A549 treated with DMSO at 1 μM for 4 hours (cell line): ENCODE results near the gene SHANK1. TPM values are rescaled to one million over a fixed set of nuclear protein-coding genes. Genes with fewer than 3 reads are reported as not detected.

Experiments used
- total RNA-seq: library from RNA; stranded (reverse); fragments of 200-300 nt; extraction: Qiagen RNA extraction; gene quantifications from 5 replicates; pipeline ENCODE4 v1.2.3, GENCODE V29; 2022; ENCODE audit warnings: low read depth

SHANK1 gene
- total RNA-seq, result 0.07 to 0.52 TPM (median 0.22 TPM) in 5 replicates

DNA sequence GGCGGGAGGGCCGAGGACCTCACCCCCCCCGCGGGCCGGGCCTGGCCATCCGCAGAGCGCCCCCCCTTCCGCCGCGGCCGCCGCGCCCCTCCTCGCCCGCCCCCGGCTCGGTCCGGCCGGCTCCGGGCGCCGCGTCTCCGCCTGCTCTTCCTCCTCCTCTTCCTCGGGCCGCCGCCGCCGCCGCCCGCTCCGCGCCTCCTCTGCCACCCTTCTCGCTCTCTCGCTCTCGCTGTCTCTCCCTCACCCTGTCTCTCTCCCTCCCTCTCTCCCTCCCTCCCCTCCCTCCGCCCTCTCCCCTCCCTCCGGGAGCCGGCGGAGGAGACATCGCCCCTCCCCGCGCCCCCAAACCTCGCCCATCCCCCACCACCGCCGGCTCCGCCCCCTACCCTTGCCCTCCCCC is at the start of gene SHANK1:
TSS of gene SHANK1 (minus strand) at position 237 of the 400 bp plus-strand sequence. CDS start 2,883 bp downstream, outside the sequence.

DNA sequence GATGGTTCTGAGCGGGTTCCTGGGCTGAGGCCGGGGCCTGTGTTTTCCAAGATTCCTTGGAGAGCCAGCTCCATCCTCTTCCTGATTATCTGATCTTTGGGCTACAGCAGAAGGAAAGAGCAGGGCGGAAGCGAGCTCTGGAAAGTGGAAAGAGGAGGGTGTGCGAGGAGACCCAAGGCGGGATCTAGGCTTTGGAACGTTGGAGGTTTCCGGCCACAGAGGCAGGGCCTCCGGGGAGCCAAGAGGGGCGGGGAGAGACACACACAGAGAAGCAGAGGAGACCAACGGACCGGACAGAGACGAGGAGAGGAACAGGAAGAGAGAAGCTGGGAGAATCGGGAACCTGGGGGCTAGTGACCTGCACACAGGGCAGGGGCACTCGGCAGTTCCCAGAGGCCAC is 3.5 kb upstream of the SHANK1 start, which contains the start of gene CLEC11A:
TSS of gene CLEC11A (plus strand) at position 296 of the 400 bp plus-strand sequence. CDS start 162 bp downstream, outside the sequence.

DNA sequence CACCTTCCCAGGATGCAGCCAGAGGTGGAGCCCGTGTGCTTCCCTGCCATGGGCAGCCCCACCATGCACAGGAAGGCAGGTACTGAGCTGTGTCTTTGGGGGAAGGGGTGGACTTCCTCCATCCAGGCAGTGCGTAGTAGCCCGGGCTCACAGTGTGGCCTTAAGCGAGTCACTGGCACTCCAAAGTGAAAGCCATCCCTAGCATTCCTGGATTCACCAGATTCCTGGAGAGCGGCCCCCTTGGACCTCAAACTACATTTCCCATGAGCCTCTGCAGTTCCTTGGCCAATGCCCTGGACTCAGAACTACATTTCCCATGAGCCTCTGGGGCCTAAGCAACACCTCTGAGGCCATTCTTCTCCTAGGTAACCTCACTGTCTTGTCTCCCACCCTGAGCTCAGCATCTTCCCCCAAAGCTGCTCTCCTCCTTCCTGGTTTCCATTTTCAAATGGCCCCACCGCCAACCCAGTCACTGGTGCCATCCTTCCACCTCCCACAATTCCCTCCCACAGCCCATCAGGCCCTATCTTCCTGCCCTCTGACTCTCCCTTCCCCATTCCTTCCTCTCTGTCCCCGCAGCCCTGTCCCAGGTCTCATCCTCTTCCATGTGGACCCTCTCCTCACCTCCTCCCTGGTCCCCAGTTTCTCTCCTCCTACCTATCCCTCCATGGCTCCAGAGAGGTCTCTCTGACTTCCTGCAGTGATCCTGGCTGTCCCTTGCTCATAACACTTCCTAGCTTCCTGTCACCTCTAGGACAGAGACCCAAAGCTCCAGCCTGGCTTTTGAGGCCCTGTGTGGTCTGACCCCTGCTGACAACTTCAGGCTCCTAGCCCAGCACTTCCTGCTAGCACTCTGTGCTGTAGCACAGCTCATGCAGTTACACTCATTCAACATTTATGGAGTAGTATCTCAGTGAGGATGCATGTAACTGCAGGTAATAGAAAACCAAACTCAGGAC is 69.9 kb downstream of the SHANK1 start, which contains the start of gene C19orf81:
TSS of gene C19orf81 (plus strand) at position 13 of the 959 bp plus-strand sequence. CDS start at position 13, 0 bp downstream.

DNA sequence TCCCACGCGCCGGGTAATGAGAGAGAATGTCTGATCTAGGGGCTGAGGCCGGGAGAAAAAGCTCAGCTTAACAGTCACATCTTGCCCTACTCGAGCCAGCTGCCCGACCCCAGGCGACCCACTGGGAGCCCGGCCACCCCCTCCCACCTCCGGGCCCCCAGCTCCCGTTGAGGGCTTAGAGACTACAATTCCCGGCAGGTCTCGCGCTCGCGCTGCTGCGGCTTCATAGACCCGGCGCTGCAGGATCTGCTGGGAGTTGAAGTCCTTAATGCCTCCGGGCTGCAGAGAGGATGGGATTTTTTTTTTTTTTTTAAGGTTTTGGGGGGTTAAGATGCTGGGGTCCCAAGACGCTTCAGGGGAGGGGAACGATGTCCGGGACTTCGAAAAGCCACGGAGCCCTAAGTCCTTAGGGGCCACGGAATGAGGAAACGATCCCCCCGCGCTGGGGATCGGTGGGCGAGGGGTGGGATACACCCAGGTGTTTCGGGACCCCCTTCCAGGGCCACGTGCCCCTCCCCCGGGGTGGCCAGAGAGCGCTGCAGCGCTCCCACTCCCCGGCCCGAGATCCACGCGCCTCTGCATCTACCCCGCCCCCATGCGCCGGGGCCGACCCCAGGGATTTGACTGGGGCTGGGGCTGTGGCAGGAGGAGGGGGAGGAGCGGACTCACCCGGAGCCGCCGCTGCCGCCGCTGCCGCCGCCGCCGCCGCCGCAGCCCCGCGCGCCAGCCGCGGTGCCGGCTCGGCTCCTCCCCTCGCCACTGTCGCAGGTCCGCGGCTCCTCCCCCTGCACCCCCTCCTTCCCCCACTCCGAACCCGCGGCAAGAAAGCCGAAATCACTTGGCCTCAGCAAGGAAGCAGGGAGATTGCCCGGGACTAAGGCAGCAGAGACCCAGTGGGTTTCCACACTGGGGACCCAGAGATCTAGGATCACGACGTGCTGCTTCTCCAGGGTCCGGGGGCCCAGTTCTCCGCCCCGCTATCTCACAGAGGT is 80.2 kb downstream of the SHANK1 start, which contains the start of gene SYT3:
TSS of gene SYT3 (minus strand) at position 761 of the 992 bp plus-strand sequence. CDS start 2,470 bp downstream, outside the sequence.

Other genes with a start within 250 kb of the SHANK1 start
- gene EMC10, start 243.3 kb downstream of the SHANK1 start, total RNA-seq, result 114 to 158 TPM (median 141 TPM) in 5 replicates
- 1.4 to 2.2 TPM (median 1.8 TPM) in 5 replicates for gene GARIN5A, start 243.0 kb downstream of the SHANK1 start, total RNA-seq
- gene JOSD2, start 208.6 kb downstream of the SHANK1 start, total RNA-seq, result 60.9 to 87.3 TPM (median 69.0 TPM) in 5 replicates
- not detected in 5 replicates for gene ASPDH, start 205.9 kb downstream of the SHANK1 start, total RNA-seq
- gene LRRC4B, start 151.4 kb downstream of the SHANK1 start, total RNA-seq, result 0.28 to 0.85 TPM (median 0.63 TPM) in 5 replicates
- 0.42 to 1.1 TPM (median 0.55 TPM) in 5 replicates for gene SYT3, start 79.9 kb downstream of the SHANK1 start, total RNA-seq
- gene C19orf81, start 70.4 kb downstream of the SHANK1 start, total RNA-seq, result 2.1 to 10.3 TPM (median 9.1 TPM) in 5 replicates
- gene CLEC11A, start 3.6 kb upstream of the SHANK1 start, total RNA-seq, result 6.4 to 10.5 TPM (median 9.0 TPM) in 5 replicates
- gene GPR32, start 50.7 kb upstream of the SHANK1 start, total RNA-seq, result not detected in 5 replicates
- not detected in 5 replicates for gene ACP4, start 70.6 kb upstream of the SHANK1 start, total RNA-seq
- gene KLK1, start 104.0 kb upstream of the SHANK1 start, total RNA-seq, result 0.11 to 0.13 TPM in 2 of 5 replicates, not detected in the others
- not detected in 5 replicates for gene KLK15, start 113.8 kb upstream of the SHANK1 start, total RNA-seq
- gene KLK3, start 135.1 kb upstream of the SHANK1 start, total RNA-seq, result not detected in 5 replicates
- 0.09 to 0.17 TPM in 2 of 5 replicates, not detected in the others for gene KLK2, start 153.6 kb upstream of the SHANK1 start, total RNA-seq
- gene KLK4, start 191.6 kb upstream of the SHANK1 start, total RNA-seq, result 0.07 to 0.17 TPM (median 0.09 TPM) in 3 of 5 replicates, not detected in the others
- 0.08 TPM in 1 of 5 replicates, not detected in the others for gene KLK5, start 233.2 kb upstream of the SHANK1 start, total RNA-seq
- 0.19 to 0.51 TPM (median 0.29 TPM) in 5 replicates for gene KLK6, start 249.8 kb upstream of the SHANK1 start, total RNA-seq